Adrenal gland (tissue), 12 donors: ENCODE data around the gene RNF212. TPM values are rescaled to one million over a fixed set of nuclear protein-coding genes. Genes with fewer than 3 reads are reported as not detected.

Experiments used
- DNase-seq, 7 donors: peaks; one replicate each; pipeline ENCODE4 v3.0.0-alpha.2; 2019 to 2020
- H3K27ac ChIP-seq, 5 donors: fragments of 200-600 bp; sonication (generic) in 4 of 5; 1 replicate in 3 of 5; 2 replicates in 2 of 5; pipeline versions ENCODE4 v1.5.1 to v1.8.0; 2016 to 2020; ENCODE audit warnings: mild to moderate bottlenecking in 1 of 5
- H3K27me3 ChIP-seq: fragments of 200-600 bp; 2 replicates; pipeline ENCODE4 v1.8.0; 2021
- H3K36me3 ChIP-seq, 2 donors: fragments of 200-600 bp; replicated peaks in 1 of 2; 1 replicate in 1 of 2; 2 replicates in 1 of 2; pipeline versions ENCODE4 v1.5.1 to v1.8.0; 2018 to 2022
- H3K4me1 ChIP-seq, 2 donors: fragments of 200-600 bp; replicated peaks in 1 of 2; 1 replicate in 1 of 2; 2 replicates in 1 of 2; pipeline versions ENCODE4 v1.5.1 to v1.8.0; 2018 to 2021
- H3K4me3 ChIP-seq, 4 donors: fragments of 200-600 bp; sonication (generic) in 3 of 4; one replicate each; pipeline ENCODE4 v1.5.1; 2016 to 2018
- H3K9me3 ChIP-seq, 3 donors: fragments of 200-600 bp; sonication (generic) in 1 of 3; replicated peaks in 1 of 3; 1 replicate in 2 of 3; 2 replicates in 1 of 3; pipeline versions ENCODE4 v1.5.1 to v1.8.0; 2016 to 2021
- CTCF ChIP-seq, 6 experiments: fragments of 450-650 bp in 4 of 6; fragments of 200-600 bp in 2 of 6; sonication (generic) in 1 of 6; IDR thresholded peaks; 1 replicate in 5 of 6; 2 replicates in 1 of 6; pipeline versions ENCODE4 v1.5.1 to v1.8.0; 2016 to 2021; ENCODE audit warnings: antibody characterized with exemption in 6 of 6, mild to moderate bottlenecking in 2 of 6, moderate library complexity in 1 of 6
- POLR2A ChIP-seq, 2 donors: fragments of 450-650 bp; IDR thresholded peaks; one replicate each; pipeline ENCODE4 v1.6.1; 2017; ENCODE audit warnings: antibody characterized with exemption in 2 of 2, mild to moderate bottlenecking in 2 of 2, moderate library complexity in 1 of 2
- WGBS, 4 donors: extraction: QIAGEN DNeasy Blood & Tissue Kit in 2 of 4; methylation state at CpG; one replicate each; pipeline versions ENCODE4 v1.1.5 to v1.1.7; 2013 to 2017; 5-methylcytosine and 5-hydroxymethylcytosine counted together
- intact Hi-C, 2 donors: fragments of 100-400 bp; cut with DNase I; formaldehyde crosslinking; loops; one replicate each; pipeline versions ENCODE4 v1.14.1 to v1.15.0; 2022 to 2023
- polyA plus RNA-seq, 3 donors: library from polyadenylated mRNA; stranded (reverse); fragments of 200-250 nt in 2 of 3; fragments of 350-450 nt in 1 of 3; fragmentation: Illumina TruSeq in 1 of 3; extraction: RNeasy Lipid Tissue Mini Kit (QIAGEN cat#74804) in 1 of 3; gene quantifications; one replicate each; pipeline ENCODE4 v1.2.3, GENCODE V29; 2013 to 2014
- total RNA-seq, 9 donors: library from RNA; depleted of rRNA in 4 of 9; stranded (reverse); fragments of >200 nt in 4 of 9; fragments of 120-200 nt in 1 of 9; fragmentation: NEBNext Ultra II Directional in 1 of 9; extraction: Animal tissue kit (Norgen Biotek cat#: 25700) in 1 of 9; gene quantifications; one replicate each; pipeline versions ENCODE4 v1.1.0 to v1.2.4, GENCODE V29; 2013 to 2023
- donor health status: healthy with polysubstance abuse.
- donor health status: Bipolar disorder and iron deficiency.
- donor health status: DM: yes; HTN: yes; CAD: no.
- donor health status: DM: no; HTN: no; CAD: no.
- donor health status: DM: no; HTN: no; CAD: no.
- donor health status: DM: yes; HTN: yes; CAD: no.

RNF212 gene
- total and polyA plus RNA-seq, 12 donors: 1.3 to 9.5 (median 2.4) TPM; not detected in 1

GRCh38 chr4:1092026-1092982 lies 21.1 kb downstream of the RNF212 start:
- Histone ChIP-seq H3K9me3 (no peaks in the 10 kb centered on the region), H3K4me1 (no peaks in the 10 kb centered on the region), H3K4me3 (no peak overlapping the region), H3K27me3 (no peaks in the 10 kb centered on the region), H3K27ac (no peak overlapping the region), H3K36me3 (no peaks in the 10 kb centered on the region)
- DNase-seq: no peak
- TF ChIP-seq POLR2A (IDR thresholded peaks at IDR 0.05) (no peak), CTCF (IDR thresholded peaks at IDR 0.05) (no peak)
- intact Hi-C loops: no loop called here
- WGBS, 4 donors: 80 to 92% (median 85%) methylated on average over 21 to 28 of the region's 28 CpGs

- H3K27ac ChIP-seq: no peak overlapping the region
- no peaks in the 10 kb centered on the region for H3K36me3 ChIP-seq
- H3K27me3 ChIP-seq: no peaks in the 10 kb centered on the region
- no peak for DNase-seq
- H3K9me3 ChIP-seq: no peaks in the 10 kb centered on the region
- H3K4me3 ChIP-seq: no peak overlapping the region
- no peak for TF ChIP-seq CTCF (IDR thresholded peaks at IDR 0.05)
- no peak for TF ChIP-seq POLR2A (IDR thresholded peaks at IDR 0.05)
- H3K4me1 ChIP-seq: no peaks in the 10 kb centered on the region
- 84 to 94% (median 92%) methylated on average over 5 to 10 of the region's 10 CpGs for WGBS, 4 donors
- intact Hi-C loops: no loop called here
Measured at GRCh38 chr4:1091561-1091995, 21.8 kb downstream of the RNF212 start.

GRCh38 chr4:1090465-1091440 lies 22.6 kb downstream of the RNF212 start:
- H3K9me3 ChIP-seq: no peaks in the 10 kb centered on the region
- H3K4me3 ChIP-seq: no peak overlapping the region
- DNase-seq: peak in 2 of 7 donors; percentile 5 to 6
- no peaks in the 10 kb centered on the region for H3K36me3 ChIP-seq
- no peaks in the 10 kb centered on the region for H3K4me1 ChIP-seq
- H3K27me3 ChIP-seq: no peaks in the 10 kb centered on the region
- WGBS, 4 donors: 81 to 91% (median 87%) methylated on average over 8 to 10 of the region's 10 CpGs
- TF ChIP-seq POLR2A (IDR thresholded peaks at IDR 0.05): no peak
- TF ChIP-seq CTCF (IDR thresholded peaks at IDR 0.05): no peak
- intact Hi-C loops: no loop called here
- H3K27ac ChIP-seq: no peak overlapping the region

GRCh38 chr4:1090036-1090435 lies 23.3 kb downstream of the RNF212 start:
- intact Hi-C loops: no loop called here
- no peaks in the 10 kb centered on the region for H3K27me3 ChIP-seq
- 90 to 94% (median 92%) methylated on average over 3 of the region's 3 CpGs for WGBS, 4 donors
- H3K36me3 ChIP-seq: no peaks in the 10 kb centered on the region
- TF ChIP-seq CTCF (IDR thresholded peaks at IDR 0.05): no peak
- no peak for TF ChIP-seq POLR2A (IDR thresholded peaks at IDR 0.05)
- no peak overlapping the region for H3K27ac ChIP-seq
- DNase-seq: no peak
- no peaks in the 10 kb centered on the region for H3K9me3 ChIP-seq
- H3K4me3 ChIP-seq: no peak overlapping the region
- H3K4me1 ChIP-seq: no peaks in the 10 kb centered on the region
